GM19035 (cell line): ENCODE results near the gene SSH3.

Experiments used
- ATAC-seq: cut with Tn5 transposase; IDR thresholded peaks from one replicate; pipeline ENCODE4 v1.9.1; 2021; ENCODE audit not compliant: unreplicated experiment

The SSH3 gene

DNA sequence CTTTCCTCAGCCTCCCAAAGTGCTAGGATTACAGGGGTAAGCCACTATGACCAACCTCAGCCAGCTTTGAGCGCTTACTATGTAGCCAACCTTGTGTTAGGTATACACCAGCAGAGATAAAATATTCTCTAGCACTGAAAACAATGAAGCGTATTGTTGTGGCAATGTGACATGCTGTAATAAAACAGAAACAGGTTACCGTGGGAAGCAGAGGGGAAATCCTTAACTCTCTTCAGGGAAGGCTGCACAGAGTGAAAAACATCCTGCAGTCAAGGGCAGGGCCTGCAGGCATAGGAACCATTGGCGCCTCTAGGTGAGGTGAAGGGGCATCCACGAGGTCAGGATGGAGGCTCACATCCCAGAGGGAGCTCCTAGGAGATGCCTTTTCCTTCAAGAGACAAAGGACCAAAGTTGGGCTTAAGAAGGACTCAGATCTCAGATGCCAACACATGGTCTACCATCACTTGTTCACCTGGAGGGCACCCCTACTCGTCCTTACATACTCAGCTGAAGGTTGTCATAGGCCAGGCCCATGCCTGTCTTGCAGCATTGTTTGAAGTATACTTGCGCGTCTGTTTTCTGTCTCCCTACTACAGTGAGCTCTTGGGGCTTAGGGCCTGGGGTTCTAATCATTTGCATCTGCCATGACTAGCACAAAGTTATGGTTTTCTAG, 42.1 kb downstream of the SSH3 start:
- ATAC-seq, result no peak

- ATAC-seq, result no peak
These were observed 42.8 kb downstream of the SSH3 start for GRCh38 chr11:67345920-67346819.

GRCh38 chr11:67347964-67348749, 44.8 kb downstream of the SSH3 start:
- no peak for ATAC-seq

GRCh38 chr11:67349036-67349435, 45.7 kb downstream of the SSH3 start:
- no peak for ATAC-seq

GRCh38 chr11:67349457-67349856, 46.1 kb downstream of the SSH3 start:
- ATAC-seq, result no peak

DNA sequence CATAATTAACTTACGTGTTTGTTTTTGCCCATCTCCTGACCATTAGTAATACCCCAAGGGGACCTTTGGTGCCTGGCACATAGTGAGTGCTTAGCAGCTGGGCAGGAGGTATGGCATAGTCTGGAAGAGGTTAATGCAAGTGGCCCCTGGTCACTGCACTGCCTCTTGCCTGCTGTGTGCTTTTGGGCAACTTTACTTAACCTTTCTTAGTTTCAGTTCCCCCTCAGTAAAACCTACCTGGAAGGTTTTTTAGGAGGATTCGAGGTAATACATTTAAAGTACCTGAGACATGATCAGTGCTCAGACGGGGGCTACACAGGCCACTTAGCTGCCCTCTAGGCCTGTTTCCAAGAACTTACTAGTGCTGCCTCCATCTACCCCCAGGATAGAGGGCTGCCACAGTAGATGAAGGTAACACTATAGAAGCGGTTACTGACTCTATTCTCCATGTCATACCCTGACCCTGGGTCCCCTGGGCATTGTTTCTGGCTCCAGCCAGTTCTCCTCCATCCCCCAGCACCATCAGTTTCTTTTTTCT, 46.7 kb downstream of the SSH3 start:
- ATAC-seq, result no peak

GRCh38 chr11:67351275-67352005, 48.1 kb downstream of the SSH3 start:
- no peak for ATAC-seq

GRCh38 chr11:67352546-67353316, 49.4 kb downstream of the SSH3 start:
- ATAC-seq, result peak; percentile 19

GRCh38 chr11:67353317-67354074, 50.2 kb downstream of the SSH3 start, which contains the start of gene POLD4:
POLD4 (minus strand) TSS chr11:67353546; CDS start chr11:67353399, 147 bp downstream.
- ATAC-seq, result peak; percentile 86

- no peak for ATAC-seq
These were observed 51.0 kb downstream of the SSH3 start for GRCh38 chr11:67354075-67355022.

- no peak for ATAC-seq
These were observed 51.9 kb downstream of the SSH3 start for GRCh38 chr11:67355023-67355793.

- ATAC-seq, result no peak
These were observed 52.6 kb downstream of the SSH3 start for GRCh38 chr11:67355794-67356386.

GRCh38 chr11:67356387-67356863, 53.1 kb downstream of the SSH3 start:
- no peak for ATAC-seq

GRCh38 chr11:67356864-67357561, 53.7 kb downstream of the SSH3 start:
- ATAC-seq, result no peak

DNA sequence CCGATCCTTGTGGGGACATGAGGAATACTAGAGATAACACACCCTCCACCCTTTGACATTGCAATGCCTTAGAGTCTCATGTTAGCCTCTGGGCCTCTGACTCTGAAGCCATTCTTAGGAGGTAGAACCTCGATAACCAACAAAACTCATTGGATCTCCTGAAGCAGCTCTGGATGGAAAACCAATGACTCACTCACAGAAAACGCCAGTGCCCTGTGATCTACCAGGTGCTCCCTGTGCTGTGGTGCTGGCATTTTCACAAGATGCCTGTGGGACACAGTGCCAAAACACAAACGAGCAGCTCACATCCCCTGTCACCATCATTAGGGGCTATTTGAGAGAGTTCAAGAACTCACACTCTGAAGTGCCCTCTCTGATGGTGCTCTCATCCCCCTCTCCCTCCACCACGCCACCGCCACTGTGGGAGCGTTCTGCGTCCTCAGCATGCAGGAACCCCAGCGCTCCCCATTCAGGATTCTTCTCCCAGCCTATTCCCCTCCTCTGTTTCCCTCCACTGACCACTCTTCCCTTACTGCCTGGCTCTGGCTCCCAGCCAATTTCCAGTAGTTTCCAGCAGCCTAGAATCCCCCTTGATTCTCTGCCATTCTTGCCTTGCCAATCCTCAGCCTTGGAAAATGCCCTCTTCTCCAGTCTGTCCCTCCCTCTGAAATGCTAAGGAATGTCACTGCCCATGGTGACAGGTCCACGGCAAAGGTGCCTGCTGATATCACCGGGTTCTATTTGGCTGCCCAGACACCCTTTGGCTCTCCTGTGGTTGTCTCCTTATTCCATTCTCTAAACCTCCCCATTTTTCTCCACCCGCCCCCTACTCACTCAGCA, 54.7 kb downstream of the SSH3 start:
- no peak for ATAC-seq
